COLO668 (cell line): ENCODE data around the gene TBATA.
"Not testable (repeated sequence)": the region's sequence is repeated elsewhere in the genome, so short reads cannot be mapped to it uniquely, and the experiment has no call there.

Experiments
- DNase-seq: peaks from one replicate; lab custom pipeline; 2025; ENCODE audit not compliant: unreplicated experiment; lab: John Stamatoyannopoulos, UW

The TBATA gene

DNA sequence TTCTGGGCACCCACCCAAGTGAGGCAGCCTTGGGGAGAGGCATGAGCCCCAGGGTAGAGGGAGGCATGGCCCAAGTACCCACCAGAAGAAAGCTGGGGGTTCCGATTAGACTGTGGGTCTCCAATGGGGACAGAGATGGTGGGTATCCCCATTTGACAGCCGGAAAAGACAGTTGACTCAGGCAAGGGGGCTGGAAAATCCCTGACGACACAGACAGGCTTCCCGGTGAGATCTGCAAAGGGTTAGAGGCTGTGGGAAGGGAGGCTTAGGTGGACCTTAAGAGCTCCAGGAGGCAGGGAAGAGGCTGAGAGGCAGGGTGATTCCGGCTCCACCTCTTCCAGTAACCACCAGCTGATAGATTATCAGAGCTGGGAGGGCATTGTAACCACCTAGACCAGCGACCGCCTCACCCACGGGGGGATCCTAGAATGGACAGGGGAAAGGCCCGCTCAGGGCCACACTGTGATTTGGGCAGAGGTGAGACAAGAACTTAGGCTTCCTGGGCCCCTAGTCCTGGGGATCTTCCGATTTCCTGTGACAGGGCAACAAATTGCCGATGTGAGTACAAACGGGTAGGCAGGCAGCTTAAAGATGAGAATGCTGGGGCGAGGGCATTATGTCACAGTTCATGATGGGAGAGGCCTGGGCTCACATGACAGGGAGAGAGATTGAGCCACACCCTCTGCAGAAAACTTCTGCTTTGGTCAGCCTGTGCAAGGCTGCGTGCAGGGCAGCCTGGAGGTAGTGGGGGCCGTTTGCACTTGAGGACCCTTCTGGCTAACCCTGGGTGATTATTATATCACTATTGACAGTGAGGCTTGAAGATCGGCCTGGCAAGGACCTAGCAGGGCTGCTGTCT lies 5.4 kb downstream of the TBATA start:
- no peak for DNase-seq

DNA sequence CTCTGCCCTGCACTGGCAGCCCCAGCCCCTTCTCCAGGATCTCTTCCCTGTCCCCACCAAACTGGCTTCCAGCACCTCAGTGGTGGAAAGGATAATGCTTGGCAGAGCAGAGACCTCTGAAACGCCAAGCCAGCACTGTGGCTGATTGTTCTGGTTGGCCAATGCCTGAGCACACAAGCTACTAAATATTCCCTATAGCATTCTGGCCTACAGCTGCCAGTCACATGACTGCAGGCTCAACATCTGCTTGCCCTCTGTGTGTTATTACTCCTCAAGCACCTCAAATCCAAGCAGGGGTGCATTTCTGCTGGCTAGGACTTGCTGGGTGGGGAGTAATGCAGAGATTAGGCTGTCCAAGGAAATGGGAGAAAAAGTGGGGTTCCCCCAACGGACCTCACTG lies 6.1 kb downstream of the TBATA start:
- no peak for DNase-seq

DNA sequence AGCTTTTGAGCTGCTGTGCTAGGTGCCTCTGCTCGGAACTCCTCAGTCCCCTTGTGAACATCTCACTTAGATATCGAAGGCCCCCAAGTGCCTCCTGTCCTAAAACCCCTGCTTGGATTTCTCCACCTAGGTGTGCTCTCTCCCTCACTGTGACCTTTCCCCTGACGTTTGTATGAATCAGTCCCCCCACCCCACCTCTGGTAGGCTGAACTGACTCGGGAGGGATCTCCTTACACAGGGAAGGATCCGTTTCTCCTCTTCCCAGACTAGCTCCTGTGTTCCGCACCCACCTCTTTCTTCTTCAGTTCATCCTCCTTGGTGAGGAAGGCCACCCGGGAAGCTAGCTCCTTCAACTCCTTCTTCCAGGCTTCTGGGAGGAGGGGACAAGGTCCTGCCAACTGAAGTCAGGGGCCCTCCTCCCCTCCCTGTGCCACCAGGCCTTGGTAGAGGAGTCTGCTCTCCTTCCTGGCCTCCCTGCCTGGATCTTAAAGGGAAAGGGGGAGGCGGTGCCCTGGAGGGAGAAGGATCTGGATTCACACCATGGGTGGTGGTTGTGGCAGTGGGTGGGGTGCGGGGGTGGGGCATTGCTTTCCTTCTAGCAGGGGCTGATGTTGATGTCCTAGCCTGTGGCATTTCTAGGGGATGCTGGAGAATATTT lies 6.8 kb downstream of the TBATA start:
- DNase-seq, result no peak

DNA sequence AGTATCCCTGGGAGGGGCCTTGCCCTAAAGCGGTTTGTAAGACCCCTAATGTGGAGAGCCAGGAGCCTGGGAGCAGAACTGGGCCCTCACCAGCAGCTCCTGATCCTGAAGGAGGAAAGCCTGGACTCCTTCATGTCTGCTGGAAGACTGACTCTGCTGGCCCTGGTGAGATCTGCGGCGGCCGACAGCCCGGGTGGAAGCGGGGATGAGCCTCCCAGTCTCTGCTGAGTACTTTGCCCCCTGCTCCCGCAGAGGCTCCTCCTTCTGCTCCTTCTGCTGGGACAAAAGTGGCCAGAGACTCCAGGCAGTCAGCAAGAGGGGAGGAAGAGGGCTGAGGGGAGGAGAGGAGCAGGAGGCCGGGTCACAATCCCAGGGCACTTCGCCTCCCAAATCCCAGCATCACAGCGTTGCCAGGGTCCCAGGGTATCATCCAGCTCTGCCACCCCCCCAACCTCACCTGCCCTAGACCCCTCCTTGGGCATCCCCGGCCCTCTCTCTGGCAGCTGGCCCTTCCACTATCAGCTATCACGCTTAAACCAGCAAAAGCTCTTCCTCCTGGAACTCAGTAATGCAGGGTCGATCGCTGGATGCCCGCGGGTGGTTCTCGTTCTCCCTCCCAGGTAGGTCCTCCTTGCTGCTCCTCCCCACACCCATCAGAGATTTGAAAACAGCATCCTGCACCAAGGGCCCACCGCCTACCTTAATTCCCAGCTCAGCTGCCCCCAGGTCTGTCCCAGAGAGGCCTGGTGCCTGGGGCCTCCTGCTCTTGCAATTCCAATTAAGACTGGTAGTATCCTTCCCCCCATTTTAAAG lies 7.9 kb downstream of the TBATA start:
- no peak for DNase-seq

DNA sequence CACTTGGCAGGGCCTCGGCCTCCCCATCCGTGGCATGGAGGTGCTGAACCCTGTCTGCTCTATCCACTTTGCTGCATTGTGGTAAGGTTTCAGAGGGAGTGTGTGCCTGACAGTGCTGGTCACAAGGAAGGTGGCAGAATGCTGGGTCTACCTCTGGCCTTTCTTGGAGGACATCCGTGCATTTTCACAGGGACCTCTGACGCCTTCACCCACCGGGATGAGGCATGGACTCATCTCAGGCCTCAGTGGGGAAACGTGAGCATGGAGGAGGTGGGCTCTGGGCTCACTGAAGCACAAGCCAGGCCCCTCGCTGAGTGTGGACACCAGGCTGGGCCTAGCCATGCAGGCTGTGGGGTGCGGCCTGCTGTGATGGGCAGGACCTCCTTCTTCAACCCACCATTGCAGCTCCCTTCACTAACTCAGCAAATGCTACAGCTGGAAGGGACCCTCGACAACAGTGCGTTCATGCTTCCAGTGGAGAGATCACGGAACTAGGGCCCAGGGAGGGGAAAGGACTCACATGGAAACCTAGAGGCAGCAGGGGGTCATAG lies 8.6 kb downstream of the TBATA start:
- DNase-seq, result no peak

DNA sequence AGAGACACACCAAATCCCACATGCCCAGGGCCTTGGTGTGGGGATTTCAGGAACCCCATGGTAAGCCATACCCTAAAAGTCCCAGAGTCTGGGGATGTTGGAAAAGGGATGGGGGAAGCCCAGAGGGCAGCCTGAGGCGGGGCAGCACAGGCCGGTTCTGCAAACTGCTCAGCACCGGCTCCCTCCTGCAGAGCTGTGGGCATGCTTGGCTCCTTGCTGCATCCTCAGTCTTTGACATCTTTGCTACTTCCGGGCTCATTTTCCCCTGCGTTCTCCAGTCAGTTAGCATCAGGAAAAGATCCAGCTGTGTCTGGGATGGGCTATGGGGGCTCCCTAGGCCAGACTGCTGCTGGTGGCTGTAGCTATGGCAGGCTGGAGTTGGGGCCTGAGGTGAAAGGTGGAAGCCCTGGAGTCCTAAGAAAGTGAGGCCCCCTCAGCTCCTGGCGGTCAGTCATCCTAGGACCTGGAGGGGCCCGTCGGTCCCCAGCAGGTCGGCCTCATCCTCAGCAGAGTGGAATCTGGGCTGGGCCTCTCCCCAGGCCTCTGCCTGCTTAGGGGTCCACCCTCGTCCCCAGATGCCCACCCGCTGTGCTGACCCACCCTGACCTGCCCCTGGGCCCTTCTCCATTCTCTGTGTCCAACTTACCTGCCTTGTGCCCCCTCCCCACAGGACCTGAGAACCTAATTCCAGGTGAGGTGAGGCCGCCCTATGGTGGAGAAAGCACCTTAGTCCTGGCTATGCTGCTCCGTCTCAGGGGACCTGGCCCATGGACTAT lies 9.3 kb downstream of the TBATA start:
- no peak for DNase-seq

DNA sequence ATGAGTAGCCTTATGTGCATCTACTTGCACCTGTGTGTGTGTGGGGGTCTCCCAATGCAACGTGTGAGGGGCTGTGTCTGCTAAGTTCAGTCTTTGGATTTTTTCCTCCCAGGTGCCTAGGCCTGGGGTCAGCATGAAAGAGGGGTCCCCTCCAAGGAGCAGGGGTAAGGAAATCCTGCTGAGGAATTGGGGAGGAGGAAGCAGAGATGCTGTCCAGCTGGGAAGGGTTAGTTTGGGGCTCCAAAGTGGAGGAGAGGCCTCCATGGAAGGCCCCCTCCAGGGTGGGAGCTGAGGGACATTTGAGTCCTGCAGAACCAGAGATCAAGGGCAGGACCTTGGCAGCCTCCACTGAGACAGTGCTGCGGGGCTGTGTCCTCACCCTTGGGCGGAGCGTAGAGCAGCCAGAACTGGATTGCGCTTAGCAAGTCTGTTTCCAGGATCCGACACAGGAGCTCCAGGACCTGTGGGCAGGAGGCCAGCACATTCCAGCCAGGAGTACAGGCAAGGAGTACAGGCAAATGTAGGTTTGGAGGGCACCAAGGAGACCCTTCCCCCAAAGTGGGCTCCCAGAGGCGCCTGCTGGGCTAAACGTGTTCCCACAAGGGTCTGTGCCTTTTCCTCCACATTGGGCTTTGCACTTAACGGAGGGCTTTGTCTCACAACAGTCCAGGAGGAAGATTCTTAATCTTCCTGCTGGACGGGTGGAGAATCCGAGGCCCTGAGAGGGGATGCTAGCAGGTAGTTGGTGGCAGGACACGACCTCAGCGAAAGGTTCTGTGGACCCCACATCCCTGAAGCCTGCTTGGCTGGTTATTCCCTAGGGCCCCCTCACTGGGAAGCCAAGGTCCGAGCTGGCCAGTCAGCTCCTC lies 10.1 kb downstream of the TBATA start:
- no peak for DNase-seq

DNA sequence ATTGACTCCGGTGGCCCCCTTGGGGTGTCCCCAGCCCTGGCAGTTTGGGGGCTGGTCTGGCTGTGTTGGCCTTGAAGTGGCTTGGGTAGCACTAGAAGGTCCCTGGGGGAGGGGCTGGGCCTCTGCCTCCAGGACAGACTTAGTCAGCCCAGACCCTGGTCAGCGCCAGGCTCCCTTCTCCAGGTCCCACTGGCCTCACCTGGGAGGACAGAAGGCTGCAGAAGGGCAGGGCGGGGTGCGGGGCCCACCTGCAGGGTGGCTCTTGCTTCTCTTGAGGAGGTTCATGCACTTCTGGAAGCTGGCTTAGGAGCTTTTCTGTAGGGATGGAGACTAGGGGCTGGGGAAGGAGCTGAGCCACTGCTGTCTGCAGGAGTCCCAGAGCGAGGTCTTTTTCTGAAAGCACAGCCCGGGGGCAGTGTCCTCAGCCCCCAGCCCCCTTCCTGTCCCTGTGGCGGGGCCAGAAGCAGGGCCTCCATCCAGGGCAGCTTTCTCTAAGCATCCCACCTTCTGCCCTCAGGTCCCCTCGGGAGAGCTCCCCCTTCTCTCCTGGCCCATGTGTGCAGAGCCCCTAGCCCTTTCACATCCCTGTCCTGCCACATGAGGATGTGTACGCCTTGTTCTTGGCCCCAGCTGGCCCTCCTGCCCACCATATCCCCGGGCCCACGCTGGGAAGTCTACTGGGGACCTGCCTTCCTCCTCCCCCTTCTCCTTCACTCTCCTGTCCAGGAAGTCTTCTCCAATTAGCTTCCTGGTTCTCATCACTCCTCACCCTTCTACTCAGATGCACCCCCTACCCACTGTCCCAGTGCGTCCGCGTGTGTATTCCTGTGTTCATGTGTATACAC lies 11.0 kb downstream of the TBATA start:
- no peak for DNase-seq

DNA sequence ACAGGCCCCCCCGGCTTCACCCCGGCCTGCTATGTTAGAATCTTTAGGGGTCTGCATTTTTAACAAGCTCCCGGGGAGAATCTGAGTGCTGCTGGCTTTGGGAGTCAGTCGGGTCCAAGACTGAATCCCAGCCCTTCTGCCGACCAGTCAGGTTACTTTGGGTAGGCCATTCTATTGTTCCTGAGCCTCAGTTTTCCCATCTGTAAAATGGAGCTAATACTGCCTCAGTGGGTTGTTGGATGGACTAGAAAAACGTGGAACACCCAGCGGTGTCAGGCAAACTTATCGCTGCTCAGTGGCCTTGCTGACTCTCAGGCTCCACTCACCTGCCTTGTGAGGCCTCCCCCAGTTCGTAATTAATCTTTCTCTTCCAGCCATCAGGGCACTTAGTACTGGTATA lies 11.7 kb downstream of the TBATA start:
- DNase-seq, result no peak

DNA sequence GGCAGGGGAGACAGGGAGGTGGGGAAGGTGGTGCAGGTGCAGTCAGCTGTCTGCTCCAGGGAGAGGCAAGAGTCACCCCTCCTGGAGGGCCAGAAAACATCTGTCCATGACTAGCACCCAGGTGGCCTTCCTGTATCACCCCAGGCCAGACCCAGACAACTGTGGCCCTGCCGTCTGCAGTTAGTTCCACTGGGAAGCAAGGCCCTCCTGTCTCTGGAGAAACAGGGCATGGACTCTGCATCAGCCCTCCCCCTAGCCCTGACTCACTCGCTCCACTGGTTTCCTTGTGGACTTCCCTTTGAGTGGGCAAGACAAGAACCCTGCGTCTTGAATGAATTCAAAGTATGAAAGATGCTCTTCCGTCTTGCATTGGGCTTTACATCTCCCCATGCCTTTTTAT lies 12.6 kb downstream of the TBATA start:
- no peak for DNase-seq

DNA sequence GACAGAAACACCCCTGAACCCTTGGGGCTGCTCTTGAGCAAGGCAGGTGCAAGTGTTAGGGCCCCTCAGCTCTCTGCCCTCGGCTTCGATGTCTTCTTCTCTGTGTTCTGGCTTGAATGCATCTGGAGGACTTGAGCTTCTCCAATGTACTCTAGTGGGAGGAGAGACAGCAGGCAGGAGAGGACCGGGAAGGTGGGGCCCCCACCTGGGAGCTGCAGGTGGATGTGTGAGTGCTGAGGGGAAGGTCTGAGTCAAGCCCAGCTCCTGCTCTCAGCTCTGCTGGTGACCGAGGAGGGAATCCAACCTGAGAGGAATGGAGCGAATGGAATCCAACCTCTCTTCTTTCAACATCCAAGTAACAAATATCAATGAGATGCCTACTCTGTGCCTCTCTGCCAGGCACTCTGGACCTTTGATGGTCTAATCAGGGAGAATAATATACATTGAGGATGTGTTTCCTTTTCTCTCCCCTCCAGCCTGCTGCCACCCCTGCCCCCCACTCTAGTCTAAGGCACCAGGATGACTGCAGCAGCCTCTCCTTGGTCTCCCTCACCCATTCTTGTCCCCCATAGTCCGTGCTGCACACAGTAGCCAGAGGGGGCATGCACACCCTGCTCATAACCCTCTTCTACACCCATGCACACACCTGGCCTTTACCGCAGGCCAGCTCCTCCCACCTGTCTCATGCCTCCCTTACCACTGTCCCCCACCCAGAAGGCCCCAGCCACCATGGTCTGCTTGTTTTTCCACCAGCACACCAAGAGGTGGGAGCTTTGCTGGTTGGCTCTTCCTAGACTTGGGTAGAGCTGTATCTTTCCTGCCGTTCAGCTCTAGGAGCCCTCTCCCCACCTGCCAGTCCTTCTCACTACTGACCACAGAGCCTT lies 13.6 kb downstream of the TBATA start:
- no peak for DNase-seq

DNA sequence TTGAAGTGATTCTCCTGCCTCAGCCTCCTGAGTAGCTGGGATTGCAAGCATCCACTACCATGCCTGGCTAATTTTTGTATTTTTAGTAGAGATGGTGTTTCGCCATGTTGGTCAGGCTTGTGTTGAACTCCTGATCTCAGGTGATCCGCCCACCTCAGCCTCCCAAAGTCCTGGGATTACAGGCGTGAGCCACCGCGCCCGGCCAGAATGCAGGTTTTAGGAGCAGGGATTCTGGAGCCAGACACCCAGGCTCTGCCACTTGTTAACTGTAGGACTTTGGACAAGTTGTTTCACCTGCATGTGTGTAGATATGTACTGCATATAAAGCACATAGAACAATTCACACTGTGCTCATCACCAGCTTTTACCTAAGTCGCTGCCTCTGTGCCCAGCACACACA lies 14.7 kb downstream of the TBATA start:
- DNase-seq, result not testable (repeated sequence)

DNA sequence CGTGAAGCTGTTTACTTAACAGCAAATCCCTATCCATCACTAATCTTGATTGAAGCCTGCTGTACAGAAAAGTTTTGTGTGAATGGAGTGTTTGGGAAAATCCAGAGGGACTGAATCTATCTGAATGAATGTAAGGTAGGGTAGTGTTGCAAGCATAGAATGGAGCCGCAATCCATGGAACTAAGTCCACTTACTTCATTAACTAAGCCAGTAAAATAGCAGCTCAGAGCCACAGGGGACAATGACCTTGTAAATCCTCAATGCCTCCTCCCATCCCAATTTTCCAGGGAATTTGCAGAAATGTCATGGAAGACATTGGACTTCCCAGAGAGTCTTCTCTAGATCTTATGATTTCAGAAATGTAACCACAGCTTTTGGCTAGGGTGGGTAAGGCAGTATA lies 15.2 kb downstream of the TBATA start:
- DNase-seq, result no peak

DNA sequence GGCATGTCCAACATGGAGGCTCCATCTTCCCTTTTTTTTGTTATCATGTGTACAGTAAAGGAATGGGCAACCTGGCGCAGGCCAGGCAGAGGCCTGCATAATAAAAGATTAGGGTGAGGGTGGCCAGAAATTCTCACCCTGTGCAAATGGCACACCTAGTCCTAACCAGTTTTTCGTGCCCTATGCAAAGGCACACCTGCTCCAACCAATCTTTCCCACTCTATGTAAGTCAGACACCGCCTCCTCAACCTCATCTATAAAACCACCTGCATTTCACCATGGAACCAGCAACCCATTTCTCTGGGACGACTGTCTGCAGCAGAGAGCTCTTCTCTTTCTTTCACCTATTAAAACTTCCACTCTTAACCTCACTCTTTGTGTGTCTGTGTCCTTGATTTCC lies 16.1 kb downstream of the TBATA start:
- no peak for DNase-seq

DNA sequence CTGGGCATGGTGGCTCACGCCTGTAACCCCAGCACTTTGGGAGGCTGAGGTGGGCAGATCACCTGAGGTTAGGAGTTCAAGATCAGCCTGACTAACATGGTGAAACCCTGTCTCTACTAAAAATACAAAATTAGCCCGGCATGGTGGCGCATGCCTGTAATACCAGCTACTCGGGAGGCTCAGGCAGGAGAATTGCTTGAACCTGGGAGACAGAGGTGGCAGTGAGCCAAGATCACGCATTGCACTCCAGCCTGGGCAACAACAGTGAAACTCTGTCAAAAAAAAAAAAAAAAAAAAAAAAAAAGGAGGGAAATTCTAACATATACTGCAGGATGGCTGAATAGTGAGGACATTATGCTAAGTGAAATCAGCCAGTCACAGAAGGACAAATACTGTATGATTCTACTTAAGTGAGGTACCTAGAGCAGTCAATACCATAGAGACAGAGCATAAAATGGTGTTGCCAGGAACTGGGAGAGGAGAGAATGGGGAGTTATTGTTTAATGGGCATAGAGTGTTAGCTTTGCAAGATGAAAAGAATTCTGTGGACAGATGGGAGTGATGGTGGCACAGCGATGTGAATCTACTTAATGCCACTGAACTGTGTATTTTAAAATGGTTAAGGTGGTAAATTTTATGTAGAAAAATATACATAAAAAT lies 17.0 kb downstream of the TBATA start:
- not testable (repeated sequence) for DNase-seq

DNA sequence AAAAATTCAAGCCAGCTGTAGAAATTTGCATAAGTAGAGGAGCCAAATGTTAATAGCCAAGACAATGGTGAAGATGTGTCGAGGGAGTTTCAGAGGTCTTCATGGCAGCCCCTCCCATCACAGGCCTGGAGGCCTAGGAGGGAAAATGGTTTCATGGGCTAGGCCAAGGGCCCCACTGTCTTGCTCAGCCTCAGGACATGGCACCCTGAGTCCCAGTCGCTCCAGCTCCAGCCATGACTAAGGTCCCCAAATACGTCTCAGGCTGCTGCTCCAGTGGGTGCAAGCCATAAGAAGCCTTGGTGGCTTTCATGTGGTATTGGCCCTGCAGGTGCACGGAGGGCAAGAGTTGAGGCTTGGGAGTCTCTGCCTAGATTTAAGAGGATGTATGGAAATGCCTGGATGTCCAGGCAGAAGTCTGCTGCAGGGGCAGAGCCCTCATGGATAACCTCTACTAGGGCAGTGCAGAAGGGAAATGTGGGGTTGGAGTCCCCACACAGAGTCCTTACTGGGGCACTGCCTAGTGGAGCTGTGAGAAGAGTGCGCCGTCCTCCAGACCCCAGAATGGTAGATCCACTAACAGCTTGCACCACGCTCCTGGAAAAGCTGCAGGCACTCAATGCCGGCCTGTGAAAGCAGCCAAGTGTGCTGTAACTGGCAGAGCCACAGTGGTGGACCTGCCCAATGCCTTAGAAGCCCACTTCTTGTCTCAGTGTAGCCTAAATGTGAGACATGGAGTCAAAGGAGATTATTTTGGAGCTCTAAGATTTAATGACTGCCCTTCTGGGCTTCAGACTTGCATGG lies 19.2 kb downstream of the TBATA start:
- no peak for DNase-seq

DNA sequence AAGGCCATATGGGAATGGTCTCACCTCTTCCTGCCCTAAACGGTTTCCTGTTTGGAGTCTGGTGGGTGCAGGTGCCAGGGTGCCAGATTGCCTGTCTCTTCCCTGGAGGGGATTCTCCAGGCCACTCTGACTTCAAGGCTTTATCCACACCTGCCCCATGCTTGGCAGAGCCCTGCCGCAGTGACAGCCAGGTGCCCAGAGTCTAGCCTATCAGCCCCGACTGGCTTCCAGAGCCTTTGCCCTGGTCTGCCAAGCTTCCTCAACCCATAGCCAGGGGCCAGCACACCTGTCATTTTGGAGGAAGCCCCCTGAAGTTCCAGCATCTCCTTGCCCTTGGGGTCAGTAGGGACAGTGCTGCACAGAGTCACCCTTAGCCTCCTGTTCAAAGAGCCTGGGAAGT lies 21.6 kb downstream of the TBATA start:
- DNase-seq, result no peak
